Measurements from ENCODE around the gene WDR77. TPM values are rescaled to one million over a fixed set of nuclear protein-coding genes. Genes with fewer than 3 reads are reported as not detected.

The WDR77 gene
- polyA plus RNA-seq, 4 donors: 40.3 to 43.2 (median 41.0) TPM

- DNase-seq (ENCODE audit: low read depth in 4 of 4, low spot score in 3 of 4): no peak
Observed at GRCh38 chr1:111441573-111442192, 7.4 kb downstream of the WDR77 start.

- no peak for DNase-seq (ENCODE audit: low read depth in 4 of 4, low spot score in 3 of 4)
Observed at GRCh38 chr1:111439461-111440351, 9.3 kb downstream of the WDR77 start.

- no peak for DNase-seq (ENCODE audit: low read depth in 4 of 4, low spot score in 3 of 4)
Observed at GRCh38 chr1:111436726-111437125, 12.3 kb downstream of the WDR77 start.

- DNase-seq (ENCODE audit: low read depth in 4 of 4, low spot score in 3 of 4): no peak
Observed at GRCh38 chr1:111424281-111424680, 24.8 kb downstream of the WDR77 start.

- DNase-seq (ENCODE audit: low read depth in 4 of 4, low spot score in 3 of 4): no peak
Observed at GRCh38 chr1:111422546-111423391, 26.3 kb downstream of the WDR77 start.

- no peak for DNase-seq (ENCODE audit: low read depth in 4 of 4, low spot score in 3 of 4)
Observed at GRCh38 chr1:111420377-111420776, 28.7 kb downstream of the WDR77 start.

- no peak for DNase-seq (ENCODE audit: low read depth in 4 of 4, low spot score in 3 of 4)
Observed at GRCh38 chr1:111419037-111419436, 30.0 kb downstream of the WDR77 start.

- DNase-seq (ENCODE audit: low read depth in 4 of 4, low spot score in 3 of 4): no peak
Observed at GRCh38 chr1:111417755-111418154, 31.3 kb downstream of the WDR77 start.

GRCh38 chr1:111415461-111415860 is 33.6 kb downstream of the WDR77 start:
- no peak for DNase-seq (ENCODE audit: low read depth in 4 of 4, low spot score in 3 of 4)

- no peak for DNase-seq (ENCODE audit: low read depth in 4 of 4, low spot score in 3 of 4)
Observed at GRCh38 chr1:111414756-111415155, 34.3 kb downstream of the WDR77 start.

- DNase-seq (ENCODE audit: low read depth in 4 of 4, low spot score in 3 of 4): no peak
Observed at GRCh38 chr1:111412839-111413238, 36.2 kb downstream of the WDR77 start.

GRCh38 chr1:111407301-111407700 is 41.8 kb downstream of the WDR77 start:
- no peak for DNase-seq (ENCODE audit: low read depth in 4 of 4, low spot score in 3 of 4)

- no peak for DNase-seq (ENCODE audit: low read depth in 4 of 4, low spot score in 3 of 4)
Observed at GRCh38 chr1:111406321-111406768, 42.7 kb downstream of the WDR77 start.

GRCh38 chr1:111404588-111404987 is 44.5 kb downstream of the WDR77 start:
- DNase-seq (ENCODE audit: low read depth in 4 of 4, low spot score in 3 of 4): no peak

GRCh38 chr1:111402083-111402482 is 47.0 kb downstream of the WDR77 start:
- DNase-seq (ENCODE audit: low read depth in 4 of 4, low spot score in 3 of 4): no peak

GRCh38 chr1:111399792-111400610 is 49.1 kb downstream of the WDR77 start:
- peak in 3 of 4 donors; percentile 22 to 30 (median 26) for DNase-seq (ENCODE audit: low read depth in 4 of 4, low spot score in 3 of 4)

GRCh38 chr1:111392460-111392945 is 56.6 kb downstream of the WDR77 start:
- DNase-seq (ENCODE audit: low read depth in 4 of 4, low spot score in 3 of 4): no peak

GRCh38 chr1:111392042-111392441 is 57.0 kb downstream of the WDR77 start:
- DNase-seq (ENCODE audit: low read depth in 4 of 4, low spot score in 3 of 4): no peak

All from right renal pelvis (tissue), 4 donors.